CD4-positive, alpha-beta T cell treated with Interleukin-2 at 100 ng/mL for 4 hours (primary cell): Measurements from ENCODE around the gene PDGFRA.
"Not testable (repeated sequence)": the region's sequence is repeated elsewhere in the genome, so short reads cannot be mapped to it uniquely, and the experiment has no call there.

Experiments
- DNase-seq: peaks from one replicate; pipeline ENCODE4 v3.0.0-alpha.2; 2020; ENCODE audit warnings: low spot score

The PDGFRA gene

GRCh38 chr4:54227256-54228055 is 1.6 kb upstream of the PDGFRA start:
- DNase-seq: no peak

GRCh38 chr4:54228056-54228527 is 1.0 kb upstream of the PDGFRA start:
- DNase-seq: no peak

- DNase-seq: no peak
Measured at GRCh38 chr4:54228546-54228945, 547 bp upstream of the PDGFRA start.

- DNase-seq: no peak
Measured at GRCh38 chr4:54229631-54230483, 764 bp downstream of the PDGFRA start.

- DNase-seq: no peak
Measured at GRCh38 chr4:54230484-54231418, 1.7 kb downstream of the PDGFRA start.

- no peak for DNase-seq
Measured at GRCh38 chr4:54231419-54231767, 2.3 kb downstream of the PDGFRA start.

GRCh38 chr4:54231768-54232688 is 2.9 kb downstream of the PDGFRA start:
- no peak for DNase-seq

- DNase-seq: peak; percentile 68
Measured at GRCh38 chr4:54233277-54233696, 4.2 kb downstream of the PDGFRA start.

- peak; percentile 72 for DNase-seq
Measured at GRCh38 chr4:54233697-54234496, 4.8 kb downstream of the PDGFRA start.

GRCh38 chr4:54234497-54235205 is 5.6 kb downstream of the PDGFRA start:
- DNase-seq: no peak

- DNase-seq: not testable (repeated sequence)
Measured at GRCh38 chr4:54236316-54236715, 7.2 kb downstream of the PDGFRA start.

GRCh38 chr4:54237770-54238169 is 8.7 kb downstream of the PDGFRA start:
- no peak for DNase-seq

- DNase-seq: no peak
Measured at GRCh38 chr4:54238389-54238788, 9.3 kb downstream of the PDGFRA start.

- not testable (repeated sequence) for DNase-seq
Measured at GRCh38 chr4:54241268-54241823, 12.3 kb downstream of the PDGFRA start.

- DNase-seq: not testable (repeated sequence)
Measured at GRCh38 chr4:54243541-54243940, 14.4 kb downstream of the PDGFRA start.

- not testable (repeated sequence) for DNase-seq
Measured at GRCh38 chr4:54252312-54252711, 23.2 kb downstream of the PDGFRA start.

GRCh38 chr4:54254116-54254914 is 25.2 kb downstream of the PDGFRA start:
- no peak for DNase-seq

GRCh38 chr4:54254915-54255246 is 25.8 kb downstream of the PDGFRA start:
- DNase-seq: no peak
